IMR-90 (cell line): ENCODE data around the gene ST6GALNAC4. TPM values are rescaled to one million over a fixed set of nuclear protein-coding genes. Genes with fewer than 3 reads are reported as not detected.

Source experiments
- ATAC-seq: fragments of 200-7000 bp; cut with Tn5 transposase; 2 replicates; pipeline ENCODE4 v1.9.1; 2020; ENCODE audit warnings: low read depth, mild to moderate bottlenecking, moderate library complexity
- BruUV-seq: library from RNA; stranded (reverse); fragments of 400-500 nt; replicated peaks from 2 replicates; lab custom pipeline; 2021; lab: Mats Ljungman, UMichigan
- CTCF ChIA-PET: fragments of 300-600 bp; formaldehyde crosslinking; extraction: SDS; loops from one replicate; lab custom pipeline; 2021; ENCODE audit warnings: antibody characterized with exemption; lab: Yijun Ruan, JAX
- POLR2A ChIA-PET: fragments of 300-600 bp; sonication (Branson Sonifier 250); formaldehyde crosslinking; loops from one replicate; lab custom pipeline; 2022; ENCODE audit warnings: antibody characterized with exemption; ENCODE audit not compliant: unreplicated experiment; lab: Charles Lee
- DNase-seq: peaks from one replicate; pipeline ENCODE4 v3.0.0; 2013
- H2AFZ ChIP-seq: replicated peaks from 2 replicates; pipeline ENCODE3; 2013; ENCODE audit warnings: low read length, mild to moderate bottlenecking; ENCODE audit not compliant: poor library complexity
- H2AK5ac ChIP-seq: 2 replicates; pipeline ENCODE4 v1.6.1; 2013; ENCODE audit warnings: low read depth, low read length, inconsistent platforms
- H2AK9ac ChIP-seq: replicated peaks from 2 replicates; pipeline ENCODE3; 2013; ENCODE audit warnings: mild to moderate bottlenecking, low read depth, low read length, moderate library complexity; ENCODE audit not compliant: poor library complexity
- H2BK120ac ChIP-seq: 2 replicates; pipeline ENCODE4 v1.6.1; 2013; ENCODE audit warnings: low read depth, low read length, inconsistent platforms
- H2BK15ac ChIP-seq: 3 replicates; pipeline ENCODE4 v1.6.1; 2013; ENCODE audit warnings: low read depth, low read length, inconsistent platforms
- H2BK20ac ChIP-seq: 2 replicates; pipeline ENCODE4 v1.6.1; 2013; ENCODE audit warnings: low read depth, mild to moderate bottlenecking, inconsistent platforms, low read length, moderate library complexity
- H2BK5ac ChIP-seq: 2 replicates; pipeline ENCODE4 v1.6.1; 2013; ENCODE audit warnings: mild to moderate bottlenecking, low read depth, low read length, inconsistent platforms; ENCODE audit not compliant: poor library complexity, severe bottlenecking
- H3K14ac ChIP-seq: replicated peaks from 2 replicates; pipeline ENCODE4 v1.6.1; 2013; ENCODE audit warnings: low read depth, low read length, inconsistent platforms
- H3K18ac ChIP-seq: 2 replicates; pipeline ENCODE4 v1.6.1; 2013; ENCODE audit warnings: low read depth, low read length, control low read depth
- H3K23ac ChIP-seq: 2 replicates; pipeline ENCODE4 v1.6.1; 2013; ENCODE audit warnings: low read depth, low read length, inconsistent platforms
- H3K27ac ChIP-seq: 2 replicates; pipeline ENCODE4 v1.5.1; 2013; ENCODE audit warnings: mild to moderate bottlenecking, control low read depth, low read length; ENCODE audit not compliant: insufficient read depth
- H3K27me3 ChIP-seq: 2 replicates; pipeline ENCODE4 v1.6.1; 2013; ENCODE audit warnings: low read length; ENCODE audit not compliant: control insufficient read depth, insufficient read depth
- H3K36me3 ChIP-seq: 2 replicates; pipeline ENCODE4 v1.6.1; 2013; ENCODE audit warnings: low read length, mixed read lengths; ENCODE audit not compliant: control insufficient read depth, insufficient read depth
- H3K4ac ChIP-seq: 2 replicates; pipeline ENCODE4 v1.6.1; 2013; ENCODE audit warnings: low read depth, low read length, inconsistent platforms
- H3K4me1 ChIP-seq: 2 replicates; pipeline ENCODE4 v1.6.1; 2013; ENCODE audit warnings: low read length, mixed read lengths; ENCODE audit not compliant: control insufficient read depth, insufficient read depth
- H3K4me2 ChIP-seq: 2 replicates; pipeline ENCODE4 v1.6.1; 2013; ENCODE audit warnings: low read depth, mild to moderate bottlenecking, control low read depth, low read length, moderate library complexity
- H3K4me3 ChIP-seq: 2 replicates; pipeline ENCODE4 v1.5.1; 2013; ENCODE audit warnings: low read depth, mild to moderate bottlenecking, control low read depth, low read length, moderate library complexity; ENCODE audit not compliant: insufficient read depth
- H3K56ac ChIP-seq: 2 replicates; pipeline ENCODE4 v1.6.1; 2013; ENCODE audit warnings: low read length, inconsistent platforms; ENCODE audit not compliant: insufficient read depth; ENCODE audit errors: extremely low read depth
- H3K79me1 ChIP-seq, 2 experiments: 2 replicates each; pipeline ENCODE4 v1.6.1; 2013; ENCODE audit warnings: low read length in 2 of 2, inconsistent platforms in 1 of 2, low read depth in 1 of 2
- H3K9ac ChIP-seq: 2 replicates; pipeline ENCODE4 v1.6.1; 2013; ENCODE audit warnings: low read depth, low read length, control low read depth
- H3K9me1 ChIP-seq: 2 replicates; pipeline ENCODE4 v1.6.1; 2013; ENCODE audit warnings: low read length, inconsistent platforms; ENCODE audit not compliant: insufficient read depth
- H3K9me3 ChIP-seq: 2 replicates; pipeline ENCODE4 v1.6.1; 2013; ENCODE audit warnings: low read length; ENCODE audit not compliant: control insufficient read depth, insufficient read depth
- H4K20me1 ChIP-seq: 2 replicates; pipeline ENCODE4 v1.6.1; 2013; ENCODE audit warnings: low read length, inconsistent platforms; ENCODE audit not compliant: insufficient read depth
- H4K5ac ChIP-seq: 2 replicates; pipeline ENCODE4 v1.6.1; 2013; ENCODE audit warnings: mild to moderate bottlenecking, low read depth, low read length, control low read depth
- H4K8ac ChIP-seq, 2 experiments: 2 replicates each; pipeline ENCODE4 v1.6.1; 2013; ENCODE audit warnings: low read depth in 2 of 2, low read length in 2 of 2, control low read depth in 1 of 2, inconsistent platforms in 1 of 2
- H4K91ac ChIP-seq: 2 replicates; pipeline ENCODE4 v1.6.1; 2013; ENCODE audit warnings: low read depth, low read length, inconsistent platforms; ENCODE audit not compliant: insufficient read depth
- FOS ChIP-seq: fragments of 150-350 bp; IDR thresholded peaks from 2 replicates; pipeline ENCODE4 v1.6.1; 2016; ENCODE audit warnings: low read depth, low read length
- MAZ ChIP-seq: IDR thresholded peaks from 2 replicates; pipeline ENCODE4 v1.6.1; 2012; ENCODE audit warnings: low read depth, mild to moderate bottlenecking, low read length, improper control_type of control experiment, moderate library complexity, borderline replicate concordance
- MXI1 ChIP-seq: IDR thresholded peaks from 2 replicates; pipeline ENCODE4 v1.6.1; 2012; ENCODE audit warnings: low read depth, mild to moderate bottlenecking, low read length, moderate library complexity, borderline replicate concordance
- NFE2L2 ChIP-seq: fragments of 150-350 bp; IDR thresholded peaks from 2 replicates; pipeline ENCODE4 v1.6.1; 2016; ENCODE audit warnings: low read depth, mild to moderate bottlenecking, low read length
- POLR2A ChIP-seq: IDR thresholded peaks from 2 replicates; pipeline ENCODE4 v1.6.1; 2012; ENCODE audit warnings: mild to moderate bottlenecking, low read depth, low read length
- RCOR1 ChIP-seq: IDR thresholded peaks from 2 replicates; pipeline ENCODE4 v1.6.1; 2012; ENCODE audit warnings: mild to moderate bottlenecking, low read length, improper control_type of control experiment; ENCODE audit not compliant: insufficient replicate concordance
- RFX5 ChIP-seq: IDR thresholded peaks from 2 replicates; pipeline ENCODE4 v1.8.0; 2012; ENCODE audit warnings: low read depth, mild to moderate bottlenecking, low read length, moderate library complexity
- WGBS, 2 experiments: methylation state at CpG; one replicate each; pipeline versions ENCODE4 v1.1.5 to v1.1.7; 2013; ENCODE audit warnings: missing lambda C conversion rate in 2 of 2; ENCODE audit not compliant: insufficient read length in 1 of 2; ENCODE audit errors: extremely low coverage in 2 of 2; 5-methylcytosine and 5-hydroxymethylcytosine counted together
- dilution Hi-C: fragments of 300-500 bp; cut with HindIII; formaldehyde crosslinking; loops from one replicate; pipeline ENCODE4 v1.14.3; 2018; ENCODE audit warnings: low sequenced_read_pairs; ENCODE audit not compliant: unreplicated experiment
- in situ Hi-C: fragments of 300-500 bp; cut with MboI; formaldehyde crosslinking; loops from 3 replicates; pipeline ENCODE4 v1.14.3; 2019; ENCODE audit warnings: low sequenced_read_pairs, inconsistent platforms, mixed read lengths
- intact Hi-C: fragments of 100-400 bp; cut with micrococcal nuclease; formaldehyde crosslinking; loops from 2 replicates; pipeline ENCODE4 v1.10.0; 2022
- polyA plus RNA-seq, 3 experiments: library from polyadenylated mRNA; depleted of rRNA; stranded (reverse); fragments of >200 nt; gene quantifications; 2 replicates each; pipeline ENCODE4 v1.2.3, GENCODE V29; 2012; ENCODE audit warnings: low replicate concordance in 1 of 3
- total RNA-seq: library from RNA; depleted of rRNA; stranded (reverse); fragments of >200 nt; gene quantifications from 2 replicates; pipeline ENCODE4 v1.2.3, GENCODE V29; 2012
- TF ChIP-seq, protein P1 (sequence below): fragments of 150-350 bp; IDR thresholded peaks from 2 replicates; pipeline ENCODE4 v1.6.1; 2017; ENCODE audit warnings: mild to moderate bottlenecking, antibody characterized with exemption, low read length, low read depth
- TF ChIP-seq, protein P2 (sequence below): fragments of 150-350 bp; IDR thresholded peaks from 2 replicates; pipeline ENCODE4 v1.6.1; 2016; ENCODE audit warnings: low read depth, mild to moderate bottlenecking, low read length, moderate library complexity, borderline replicate concordance

ST6GALNAC4 gene
- total and polyA plus RNA-seq, 2 of the 4 experiments (the other 2 are of a cell fraction) = 12.5 to 32.9 TPM

DNA sequence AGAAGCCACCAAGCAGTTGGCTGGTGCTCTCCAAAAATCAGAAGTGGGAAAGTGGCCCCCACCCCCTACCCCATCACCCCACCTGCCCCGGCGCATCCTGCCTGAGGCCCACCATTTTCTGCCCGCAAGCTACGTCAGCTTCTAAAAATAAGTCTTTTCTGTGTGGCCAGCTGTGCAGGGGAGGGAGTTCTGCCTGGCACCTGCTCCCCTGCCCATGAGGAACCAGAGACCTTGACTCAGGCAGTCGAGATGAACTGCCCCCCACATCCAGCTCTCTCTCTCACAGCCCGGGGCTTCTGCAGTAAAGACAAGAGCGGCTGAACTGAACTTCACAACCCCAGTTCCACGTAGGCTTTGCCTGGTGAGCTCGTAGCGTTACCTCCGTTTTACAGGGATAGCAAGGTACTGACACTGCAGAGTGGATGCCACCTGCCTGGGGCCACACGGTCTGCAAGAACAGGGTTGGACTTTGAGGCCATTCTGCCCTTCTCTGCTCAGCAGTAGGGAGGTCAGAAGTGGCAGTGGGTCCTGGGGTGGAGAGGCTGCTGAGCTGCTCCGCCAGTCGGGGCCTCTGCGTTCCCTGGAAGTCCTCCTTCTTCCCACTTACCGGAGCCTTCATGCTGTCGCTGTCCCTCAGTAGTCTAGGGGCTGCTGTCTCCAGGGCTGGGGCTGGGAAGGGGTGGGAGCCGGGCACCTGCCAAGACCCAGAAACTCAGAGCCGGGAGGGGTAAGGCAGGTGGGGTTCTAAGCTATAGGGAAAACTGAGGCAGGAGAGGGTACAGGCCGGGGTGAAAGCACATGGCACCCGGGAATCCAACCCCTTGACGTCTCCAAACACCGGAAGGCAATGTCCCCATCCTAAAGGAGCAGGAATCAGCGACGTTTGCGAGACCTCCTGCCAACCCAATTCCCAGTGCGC, 781 bp downstream of the ST6GALNAC4 start:
- BruUV-seq = no TSS peak
- Histone ChIP-seq H3K4me2 (peak overlapping the region; percentile 99), H2BK20ac (peak overlapping the region; percentile 47; the same call in 1 of the 2 replicates), H2AFZ (peak overlapping the region; percentile 97), H3K9me3 (no peaks in the 10 kb centered on the region), H3K27ac (peak overlapping the region; percentile 68), H3K18ac (no peak overlapping the region), H3K56ac (0 out of 2 replicates have a peak overlapping the region, but pooled peaks have one; percentile 14), H3K79me1 (peaks cover 4 to 34% of the 10 kb centered on the region in 2 experiments), H3K36me3 (peaks cover 16% of the 10 kb centered on the region), H3K4me3 (peak overlapping the region; percentile 66), H3K4ac (peak overlapping the region; percentile 76), H4K91ac (peak overlapping the region; percentile 65), H4K20me1 (peaks cover 7% of the 10 kb centered on the region; the same call in 1 of the 2 replicates), H2BK120ac (peak overlapping the region; percentile 32; the same call in 1 of the 2 replicates), H3K23ac (peak overlapping the region; percentile 91), H2BK5ac (no peak overlapping the region), H4K5ac (peak overlapping the region; percentile 24; the same call in 1 of the 2 replicates), H3K9me1 (peaks cover 14% of the 10 kb centered on the region), H4K8ac (peak overlapping the region in 1 of 2 experiments; percentile 84; a peak in 1 of 4 replicates), H2AK5ac (peak overlapping the region; percentile 72; the same call in 1 of the 2 replicates), H3K14ac (peak overlapping the region; percentile 90), H3K27me3 (no peaks in the 10 kb centered on the region), H2BK15ac (peak overlapping the region; percentile 43; the same call in 1 of the 3 replicates), H3K4me1 (peaks cover 27% of the 10 kb centered on the region), H2AK9ac (peak overlapping the region; percentile 97), H3K9ac (peak overlapping the region; percentile 82)
- dilution Hi-C loops = no loop called here
- intact Hi-C loops = loop anchor here (5.0 to 10.0 kb wide), 3 partner anchors 79 to 301 kb away; partner anchors contain the start of genes FPGS and STXBP1
- no peak for ATAC-seq
- 44% methylated on average over 5 of the region's 27 CpGs; no CpG with 5 or more reads in 1 of the 2 experiments for WGBS, 2 experiments
- POLR2A ChIA-PET = interaction anchor here (0.5 to 0.6 kb wide), 3 partner anchors 9 to 450 kb away, joined by 3 to 5 read pairs (median 4); no protein-coding TSS in a partner anchor
- DNase-seq = no peak
- CTCF ChIA-PET = interaction anchor here (1.1 kb wide), 1 partner anchor 182 kb away, joined by 3 read pairs; no protein-coding TSS in a partner anchor
- TF ChIP-seq, protein P1, sequence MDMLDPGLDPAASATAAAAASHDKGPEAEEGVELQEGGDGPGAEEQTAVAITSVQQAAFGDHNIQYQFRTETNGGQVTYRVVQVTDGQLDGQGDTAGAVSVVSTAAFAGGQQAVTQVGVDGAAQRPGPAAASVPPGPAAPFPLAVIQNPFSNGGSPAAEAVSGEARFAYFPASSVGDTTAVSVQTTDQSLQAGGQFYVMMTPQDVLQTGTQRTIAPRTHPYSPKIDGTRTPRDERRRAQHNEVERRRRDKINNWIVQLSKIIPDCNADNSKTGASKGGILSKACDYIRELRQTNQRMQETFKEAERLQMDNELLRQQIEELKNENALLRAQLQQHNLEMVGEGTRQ = no peak
- TF ChIP-seq POLR2A (no peak), MXI1 (0 out of 2 replicates have a peak, but pooled peaks have one; percentile 33), MAZ (no peak), NFE2L2 (no peak), RCOR1 (no peak), FOS (no peak), RFX5 (no peak)
- TF ChIP-seq, protein P2, sequence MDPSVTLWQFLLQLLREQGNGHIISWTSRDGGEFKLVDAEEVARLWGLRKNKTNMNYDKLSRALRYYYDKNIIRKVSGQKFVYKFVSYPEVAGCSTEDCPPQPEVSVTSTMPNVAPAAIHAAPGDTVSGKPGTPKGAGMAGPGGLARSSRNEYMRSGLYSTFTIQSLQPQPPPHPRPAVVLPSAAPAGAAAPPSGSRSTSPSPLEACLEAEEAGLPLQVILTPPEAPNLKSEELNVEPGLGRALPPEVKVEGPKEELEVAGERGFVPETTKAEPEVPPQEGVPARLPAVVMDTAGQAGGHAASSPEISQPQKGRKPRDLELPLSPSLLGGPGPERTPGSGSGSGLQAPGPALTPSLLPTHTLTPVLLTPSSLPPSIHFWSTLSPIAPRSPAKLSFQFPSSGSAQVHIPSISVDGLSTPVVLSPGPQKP = no peak
- in situ Hi-C loops = no loop called here
